NB4 (cell line): ENCODE results near the gene SYTL4.

Experiments
- MYC ChIP-seq: IDR thresholded peaks from 2 replicates; pipeline ENCODE4 v1.6.1; 2011; ENCODE audit warnings: low read depth, low read length
- POLR2A ChIP-seq: IDR thresholded peaks from 2 replicates; pipeline ENCODE4 v1.6.1; 2011; ENCODE audit warnings: mild to moderate bottlenecking; ENCODE audit not compliant: insufficient read length; ENCODE audit errors: extremely low read depth
- TF ChIP-seq, protein P1 (sequence below): IDR thresholded peaks from one replicate; pipeline ENCODE4 v1.5.1; 2012; ENCODE audit warnings: low read depth, low read length
- TF ChIP-seq, protein P2 (sequence below): IDR thresholded peaks from 2 replicates; pipeline ENCODE4 v1.6.1; 2011; ENCODE audit warnings: low read depth, low read length

DNA sequence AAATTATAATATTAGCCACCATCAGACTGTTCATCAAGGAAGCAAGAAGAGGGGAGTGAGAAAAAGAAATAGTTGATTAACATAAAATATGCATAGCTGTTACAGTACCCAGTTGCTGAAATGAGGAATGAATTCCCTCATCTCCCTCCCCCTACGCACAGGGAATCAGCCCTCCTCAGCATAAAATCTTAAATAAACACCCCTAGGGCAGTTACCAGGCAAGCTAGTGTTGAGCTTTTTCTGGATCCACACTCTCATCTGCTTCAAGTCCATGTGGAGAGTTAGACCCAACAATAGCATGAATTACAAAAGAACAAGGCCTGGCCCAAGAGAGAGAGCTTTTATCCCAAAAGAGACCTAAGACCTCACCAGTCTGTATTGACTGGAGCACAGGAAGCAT is 19.0 kb upstream of the SYTL4 start:
- TF ChIP-seq, protein P1, sequence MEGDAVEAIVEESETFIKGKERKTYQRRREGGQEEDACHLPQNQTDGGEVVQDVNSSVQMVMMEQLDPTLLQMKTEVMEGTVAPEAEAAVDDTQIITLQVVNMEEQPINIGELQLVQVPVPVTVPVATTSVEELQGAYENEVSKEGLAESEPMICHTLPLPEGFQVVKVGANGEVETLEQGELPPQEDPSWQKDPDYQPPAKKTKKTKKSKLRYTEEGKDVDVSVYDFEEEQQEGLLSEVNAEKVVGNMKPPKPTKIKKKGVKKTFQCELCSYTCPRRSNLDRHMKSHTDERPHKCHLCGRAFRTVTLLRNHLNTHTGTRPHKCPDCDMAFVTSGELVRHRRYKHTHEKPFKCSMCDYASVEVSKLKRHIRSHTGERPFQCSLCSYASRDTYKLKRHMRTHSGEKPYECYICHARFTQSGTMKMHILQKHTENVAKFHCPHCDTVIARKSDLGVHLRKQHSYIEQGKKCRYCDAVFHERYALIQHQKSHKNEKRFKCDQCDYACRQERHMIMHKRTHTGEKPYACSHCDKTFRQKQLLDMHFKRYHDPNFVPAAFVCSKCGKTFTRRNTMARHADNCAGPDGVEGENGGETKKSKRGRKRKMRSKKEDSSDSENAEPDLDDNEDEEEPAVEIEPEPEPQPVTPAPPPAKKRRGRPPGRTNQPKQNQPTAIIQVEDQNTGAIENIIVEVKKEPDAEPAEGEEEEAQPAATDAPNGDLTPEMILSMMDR = no peak
- TF ChIP-seq POLR2A = no peak
- TF ChIP-seq, protein P2, sequence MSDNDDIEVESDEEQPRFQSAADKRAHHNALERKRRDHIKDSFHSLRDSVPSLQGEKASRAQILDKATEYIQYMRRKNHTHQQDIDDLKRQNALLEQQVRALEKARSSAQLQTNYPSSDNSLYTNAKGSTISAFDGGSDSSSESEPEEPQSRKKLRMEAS = no peak
- TF ChIP-seq MYC = no peak
